Measurements from ENCODE around the gene CDK17. TPM values are rescaled to one million over a fixed set of nuclear protein-coding genes. Genes with fewer than 3 reads are reported as not detected.

Gene CDK17
- total RNA-seq, 1 experiment from 2014 or later, result 21.4 TPM

DNA sequence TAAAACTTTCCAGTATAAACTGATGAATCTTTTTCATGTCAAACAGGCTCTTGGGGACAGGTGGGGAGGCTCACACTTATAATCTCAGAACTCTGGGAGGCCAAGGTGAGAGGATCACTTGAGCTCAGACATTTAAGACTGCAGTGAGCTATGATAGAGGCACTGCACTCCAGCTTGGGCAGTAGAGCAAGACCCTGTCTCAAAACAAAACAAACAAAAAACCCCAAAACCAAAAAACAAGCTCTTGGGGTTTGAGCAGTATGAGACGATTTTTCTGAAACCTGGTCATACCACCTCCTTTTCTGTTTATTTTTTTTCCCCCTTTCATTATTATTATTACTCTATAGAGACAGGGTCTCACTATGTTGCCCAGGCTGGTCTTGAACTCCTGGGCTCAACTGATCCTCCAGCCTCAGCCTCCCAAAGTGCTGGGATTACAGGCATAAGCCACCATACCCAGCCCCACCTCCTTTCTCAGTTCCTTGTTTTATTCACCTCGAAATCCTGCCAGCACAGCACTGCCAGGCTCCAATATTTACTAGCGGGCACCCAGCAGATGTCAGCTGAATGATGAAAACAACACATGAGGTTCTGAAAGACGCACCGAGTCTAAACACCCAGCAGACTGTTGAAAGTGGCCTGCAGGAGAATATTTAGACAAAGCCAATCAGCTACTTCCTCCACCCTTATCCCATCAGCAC lies 19.5 kb upstream of the CDK17 start:
- Histone ChIP-seq H2AFZ (ENCODE audit: low read depth, low read length, poor library complexity, severe bottlenecking) (no peak overlapping the region), H3K79me2 (ENCODE audit: insufficient read depth, low read length) (no peaks in the 10 kb centered on the region), H3K9me3 (ENCODE audit: control insufficient read depth in 1 of 2, insufficient read depth in 1 of 2, low read depth in 1 of 2, low read length in 2 of 2) (no peaks in the 10 kb centered on the region), H3K36me3 (ENCODE audit: control insufficient read depth in 1 of 2, insufficient read depth in 2 of 2, low read length in 2 of 2) (no peaks in the 10 kb centered on the region), H3K4me1 (ENCODE audit: control insufficient read depth in 1 of 2, insufficient read depth in 2 of 2, low read length in 2 of 2) (peaks cover 0 to 4% of the 10 kb centered on the region in 2 experiments; a peak in 2 of 4 replicates), H3K9me2 (ENCODE audit: insufficient read depth) (no peaks in the 10 kb centered on the region), H4K20me1 (ENCODE audit: insufficient read depth) (no peaks in the 10 kb centered on the region), H3K27me3 (ENCODE audit: insufficient read depth, low read length) (no peaks in the 10 kb centered on the region), H3K4me3 (replicated peaks in 1 of 2; ENCODE audit: low read depth in 1 of 2, low read length in 2 of 2) (no peak overlapping the region), H3K4me2 (ENCODE audit: low read length) (no peak overlapping the region), H3K27ac (ENCODE audit: low read depth, low read length) (no peak overlapping the region), H3K9ac (ENCODE audit: low read length) (no peak overlapping the region)
- DNase-seq (ENCODE audit: low read depth, low spot score), result no peak
- POLR2A ChIA-PET, result no interaction called here
- no peak for ATAC-seq
- intact Hi-C loops (cut with micrococcal nuclease), result no loop called here
- CTCF ChIA-PET, result no interaction called here
- RAD21 ChIA-PET (ENCODE audit: low non-redundant PET in 1 of 2, low total read pairs in 2 of 2, uncharacterized antibody in 2 of 2, unreplicated experiment in 2 of 2), result no interaction called here
- TF ChIP-seq POLR2A (IDR thresholded peaks at IDR 0.05; ENCODE audit: borderline replicate concordance, extremely low read depth, insufficient read depth, insufficient read length) (no peak), ELF1 (IDR thresholded peaks at IDR 0.05; ENCODE audit: borderline replicate concordance, low read depth) (no peak), EZH2 (IDR thresholded peaks at IDR 0.05) (no peak), EGR1 (IDR thresholded peaks at IDR 0.05; ENCODE audit: low read depth) (no peak), EZH2phosphoT487 (IDR thresholded peaks at IDR 0.05; ENCODE audit: borderline replicate concordance) (no peak), JUND (IDR thresholded peaks at IDR 0.05) (no peak), FOSL1 (IDR thresholded peaks at IDR 0.05; ENCODE audit: low read depth) (no peak), CTCF (IDR thresholded peaks at IDR 0.05 in 2 of 3, conservative IDR thresholded peaks at IDR 0.05 in 1 of 3; ENCODE audit: borderline replicate concordance in 1 of 3, insufficient read depth in 1 of 3, low read depth in 2 of 3, low read length in 2 of 3) (no peak), POLR2AphosphoS5 (IDR thresholded peaks at IDR 0.05; ENCODE audit: low read depth, low read length) (no peak), CBX3 (IDR thresholded peaks at IDR 0.05; ENCODE audit: low read depth) (no peak), RAD21 (IDR thresholded peaks at IDR 0.05; ENCODE audit: low read depth) (no peak), CEBPB (IDR thresholded peaks at IDR 0.05; ENCODE audit: low read depth) (no peak), ZFX (IDR thresholded peaks at IDR 0.05) (no peak), ATF3 (IDR thresholded peaks at IDR 0.05) (no peak)
- TF ChIP-seq, protein P1, sequence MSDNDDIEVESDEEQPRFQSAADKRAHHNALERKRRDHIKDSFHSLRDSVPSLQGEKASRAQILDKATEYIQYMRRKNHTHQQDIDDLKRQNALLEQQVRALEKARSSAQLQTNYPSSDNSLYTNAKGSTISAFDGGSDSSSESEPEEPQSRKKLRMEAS (IDR thresholded peaks at IDR 0.05), result no peak
- TF ChIP-seq, protein P2, sequence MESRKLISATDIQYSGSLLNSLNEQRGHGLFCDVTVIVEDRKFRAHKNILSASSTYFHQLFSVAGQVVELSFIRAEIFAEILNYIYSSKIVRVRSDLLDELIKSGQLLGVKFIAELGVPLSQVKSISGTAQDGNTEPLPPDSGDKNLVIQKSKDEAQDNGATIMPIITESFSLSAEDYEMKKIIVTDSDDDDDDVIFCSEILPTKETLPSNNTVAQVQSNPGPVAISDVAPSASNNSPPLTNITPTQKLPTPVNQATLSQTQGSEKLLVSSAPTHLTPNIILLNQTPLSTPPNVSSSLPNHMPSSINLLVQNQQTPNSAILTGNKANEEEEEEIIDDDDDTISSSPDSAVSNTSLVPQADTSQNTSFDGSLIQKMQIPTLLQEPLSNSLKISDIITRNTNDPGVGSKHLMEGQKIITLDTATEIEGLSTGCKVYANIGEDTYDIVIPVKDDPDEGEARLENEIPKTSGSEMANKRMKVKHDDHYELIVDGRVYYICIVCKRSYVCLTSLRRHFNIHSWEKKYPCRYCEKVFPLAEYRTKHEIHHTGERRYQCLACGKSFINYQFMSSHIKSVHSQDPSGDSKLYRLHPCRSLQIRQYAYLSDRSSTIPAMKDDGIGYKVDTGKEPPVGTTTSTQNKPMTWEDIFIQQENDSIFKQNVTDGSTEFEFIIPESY (IDR thresholded peaks at IDR 0.05; ENCODE audit: extremely low read depth, insufficient replicate concordance, low read length), result no peak
- TF ChIP-seq, protein P3, sequence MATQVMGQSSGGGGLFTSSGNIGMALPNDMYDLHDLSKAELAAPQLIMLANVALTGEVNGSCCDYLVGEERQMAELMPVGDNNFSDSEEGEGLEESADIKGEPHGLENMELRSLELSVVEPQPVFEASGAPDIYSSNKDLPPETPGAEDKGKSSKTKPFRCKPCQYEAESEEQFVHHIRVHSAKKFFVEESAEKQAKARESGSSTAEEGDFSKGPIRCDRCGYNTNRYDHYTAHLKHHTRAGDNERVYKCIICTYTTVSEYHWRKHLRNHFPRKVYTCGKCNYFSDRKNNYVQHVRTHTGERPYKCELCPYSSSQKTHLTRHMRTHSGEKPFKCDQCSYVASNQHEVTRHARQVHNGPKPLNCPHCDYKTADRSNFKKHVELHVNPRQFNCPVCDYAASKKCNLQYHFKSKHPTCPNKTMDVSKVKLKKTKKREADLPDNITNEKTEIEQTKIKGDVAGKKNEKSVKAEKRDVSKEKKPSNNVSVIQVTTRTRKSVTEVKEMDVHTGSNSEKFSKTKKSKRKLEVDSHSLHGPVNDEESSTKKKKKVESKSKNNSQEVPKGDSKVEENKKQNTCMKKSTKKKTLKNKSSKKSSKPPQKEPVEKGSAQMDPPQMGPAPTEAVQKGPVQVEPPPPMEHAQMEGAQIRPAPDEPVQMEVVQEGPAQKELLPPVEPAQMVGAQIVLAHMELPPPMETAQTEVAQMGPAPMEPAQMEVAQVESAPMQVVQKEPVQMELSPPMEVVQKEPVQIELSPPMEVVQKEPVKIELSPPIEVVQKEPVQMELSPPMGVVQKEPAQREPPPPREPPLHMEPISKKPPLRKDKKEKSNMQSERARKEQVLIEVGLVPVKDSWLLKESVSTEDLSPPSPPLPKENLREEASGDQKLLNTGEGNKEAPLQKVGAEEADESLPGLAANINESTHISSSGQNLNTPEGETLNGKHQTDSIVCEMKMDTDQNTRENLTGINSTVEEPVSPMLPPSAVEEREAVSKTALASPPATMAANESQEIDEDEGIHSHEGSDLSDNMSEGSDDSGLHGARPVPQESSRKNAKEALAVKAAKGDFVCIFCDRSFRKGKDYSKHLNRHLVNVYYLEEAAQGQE (IDR thresholded peaks at IDR 0.05; ENCODE audit: low read depth), result no peak
- BruUV-seq (replicated peaks), result no TSS peak

Measured in HCT116 (cell line).